ENCODE measurements around the gene KIAA0753.

- TF ChIP-seq CTCF (IDR thresholded peaks at IDR 0.05) = no peak
- no peak for TF ChIP-seq POLR2A (IDR thresholded peaks at IDR 0.05)
- TF ChIP-seq POLR2AphosphoS5 (IDR thresholded peaks at IDR 0.05) = no peak
- no peak for TF ChIP-seq EP300 (IDR thresholded peaks at IDR 0.05)
Measured at GRCh38 chr17:6667516-6667915, 27.0 kb upstream of the KIAA0753 start.
